Glomerular visceral epithelial cell (primary cell): ENCODE measurements around the gene LRP10.
A peak's percentile ranks its signal among the peaks of the same experiment; 100 is the strongest.

Source experiments
- DNase-seq: peaks from one replicate; pipeline ENCODE4 v3.0.0-alpha.2; 2016; ENCODE audit errors: extremely low spot score

The LRP10 gene

GRCh38 chr14:22918804-22919600, 47.5 kb downstream of the LRP10 start, which contains the start of gene RBM23:
RBM23 (minus strand) TSS chr14:22919149.
- DNase-seq = peak; percentile 100

DNA sequence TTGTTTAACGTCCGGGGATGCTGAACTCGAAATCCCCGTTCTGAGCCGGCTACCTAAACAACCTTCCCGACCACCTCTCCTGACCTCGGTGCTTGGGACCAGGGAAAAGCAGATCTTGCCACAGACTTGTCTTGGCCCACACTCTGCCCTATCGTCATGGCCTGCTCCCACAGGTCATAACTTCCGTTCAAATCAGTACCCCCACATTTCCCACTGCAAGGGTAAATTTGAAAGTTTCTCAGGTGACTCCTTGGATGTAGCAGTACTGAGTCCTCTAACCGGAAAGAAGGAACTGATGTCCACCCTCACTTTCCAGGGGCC, 48.0 kb downstream of the LRP10 start:
- no peak for DNase-seq

DNA sequence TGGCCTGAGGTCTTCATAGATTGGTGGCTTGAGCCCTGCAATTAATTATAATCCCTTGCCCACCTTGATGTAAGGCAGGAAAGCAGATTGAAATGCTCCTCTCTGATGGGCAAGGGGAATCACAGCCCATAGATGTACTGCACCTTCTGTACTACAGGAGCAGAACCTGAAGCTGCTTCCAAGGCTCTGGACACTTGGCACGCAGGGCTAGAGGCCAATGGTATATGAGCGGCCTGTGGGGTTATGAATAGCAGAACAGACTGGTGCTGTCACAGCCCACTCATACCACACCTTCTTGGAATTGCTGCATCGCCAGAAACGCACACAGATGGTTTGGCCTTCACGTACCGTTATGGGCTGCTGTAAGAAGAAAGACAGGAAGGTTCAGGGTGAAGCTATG, 49.2 kb downstream of the LRP10 start:
- DNase-seq = no peak

GRCh38 chr14:22922294-22922693, 50.8 kb downstream of the LRP10 start:
- no peak for DNase-seq

- DNase-seq = no peak
These were observed 52.2 kb downstream of the LRP10 start for GRCh38 chr14:22923746-22924145.

DNA sequence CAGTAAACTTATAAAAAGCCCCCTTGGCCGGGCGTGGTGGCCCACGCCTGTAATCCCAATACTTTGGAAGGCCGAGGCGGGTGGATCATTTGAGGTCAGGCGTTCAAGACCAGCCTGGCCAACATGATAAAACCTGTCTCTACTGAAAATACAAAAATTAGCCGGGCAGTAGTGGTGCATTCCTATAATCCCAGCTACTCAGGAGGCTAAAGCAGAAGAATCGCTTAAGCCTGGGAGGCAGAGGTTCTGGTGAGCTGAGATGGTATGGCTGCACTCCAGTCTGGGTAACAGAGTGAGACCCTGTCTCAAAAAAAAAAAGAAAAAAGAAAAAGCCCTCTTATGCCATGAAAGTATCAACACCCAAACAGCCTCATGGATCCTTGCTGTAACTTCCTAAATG, 54.0 kb downstream of the LRP10 start:
- DNase-seq = no peak

DNA sequence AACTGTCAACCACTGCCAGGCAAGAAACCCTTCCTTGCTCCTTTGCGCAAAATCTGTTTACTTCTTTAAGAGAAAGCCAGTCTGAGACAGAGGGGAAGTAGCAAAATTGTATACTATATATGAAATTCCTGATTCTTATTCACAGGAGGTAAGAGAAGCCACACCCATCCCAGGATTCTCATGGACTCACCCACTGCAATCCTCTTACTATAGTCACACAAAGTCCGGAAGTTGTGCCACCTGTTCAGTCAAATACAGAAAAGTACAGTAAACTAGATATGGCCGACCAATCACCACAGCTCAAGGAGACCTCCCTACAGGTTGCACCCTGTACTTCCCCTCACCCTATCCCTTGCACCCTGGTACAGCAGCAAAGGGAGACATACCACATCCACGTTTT, 54.8 kb downstream of the LRP10 start:
- no peak for DNase-seq

DNA sequence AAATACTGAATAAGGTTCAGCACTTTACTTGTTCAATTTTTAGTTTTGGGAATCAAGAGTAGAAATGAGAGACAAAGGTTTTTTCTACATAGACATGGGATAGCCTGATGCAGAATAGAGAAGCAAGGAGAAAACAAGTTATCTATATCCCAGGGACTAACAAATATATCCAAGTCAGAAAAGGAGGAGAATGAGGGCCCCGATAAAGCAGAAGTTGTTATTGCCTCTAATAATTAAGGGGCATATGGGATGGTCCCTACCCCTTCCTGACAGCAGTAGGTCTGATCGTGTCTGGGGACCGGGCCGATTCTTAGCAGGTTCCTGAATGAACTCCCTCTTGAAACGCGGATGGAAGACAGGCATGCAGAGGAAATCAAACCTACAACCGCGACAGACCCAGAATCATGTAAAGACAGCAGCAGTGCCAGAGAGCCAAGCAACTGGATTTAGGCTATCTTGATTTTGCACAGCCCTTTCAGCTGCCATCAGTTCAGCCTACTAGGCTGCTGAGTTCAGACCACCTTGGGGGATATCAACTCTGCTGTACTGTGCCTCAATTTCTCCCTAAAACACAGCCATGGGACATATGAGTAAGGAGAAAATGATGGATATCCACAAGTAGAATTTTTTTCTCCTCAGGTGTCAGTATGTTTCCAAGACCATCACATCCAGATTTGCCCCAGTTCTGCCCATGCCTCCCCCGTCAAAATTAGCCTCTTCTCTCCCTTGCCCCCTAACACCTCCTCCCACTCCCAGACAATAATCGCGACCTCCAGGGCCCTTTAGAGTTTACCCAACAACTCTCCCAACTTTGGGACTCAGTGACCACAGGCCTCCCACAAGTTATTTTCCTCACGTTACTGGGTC, 56.9 kb downstream of the LRP10 start:
- DNase-seq = no peak

DNA sequence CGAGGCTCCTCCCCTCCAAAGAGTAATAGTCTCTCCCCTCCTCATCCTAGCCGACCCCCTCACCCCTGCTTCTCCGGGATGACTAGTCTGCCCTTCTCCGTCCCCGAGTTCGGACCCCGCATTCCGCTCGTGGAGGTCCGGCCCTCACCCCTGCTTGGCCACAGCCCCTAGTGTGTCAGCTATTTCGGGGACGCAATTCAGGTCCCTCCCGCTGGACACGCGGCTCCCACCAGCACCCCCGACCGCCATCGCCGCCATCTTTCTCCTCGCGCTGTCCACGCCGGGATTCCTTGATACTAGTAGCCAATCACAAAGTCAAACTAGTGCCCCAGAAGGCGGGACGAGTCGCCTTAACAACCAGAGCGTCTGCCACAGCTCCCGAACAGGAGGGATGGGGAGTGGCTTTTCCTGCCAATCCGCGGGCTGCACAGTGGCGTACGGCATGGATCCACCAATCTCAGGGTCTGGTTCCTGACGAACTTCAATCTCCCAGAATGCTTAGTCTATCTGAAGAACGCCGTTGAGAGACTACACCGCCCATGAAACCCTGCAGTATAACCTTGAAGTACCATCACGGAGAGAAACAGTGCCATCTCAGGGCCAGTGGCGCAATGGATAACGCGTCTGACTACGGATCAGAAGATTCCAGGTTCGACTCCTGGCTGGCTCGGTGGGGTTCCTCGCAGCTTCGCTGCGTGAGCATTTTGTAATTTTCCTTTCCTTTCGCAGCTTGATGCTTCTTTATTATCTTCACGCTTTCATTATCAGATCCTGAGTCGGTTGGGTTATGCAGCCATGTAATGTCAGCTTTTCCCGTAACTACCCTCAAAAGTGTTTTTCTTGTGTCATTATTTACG, 57.8 kb downstream of the LRP10 start, which contains the start of gene PRMT5:
PRMT5 (minus strand) TSS at position 273 of the 857 bp plus-strand sequence; CDS start at position 258, 15 bp downstream.
- DNase-seq = peak; percentile 100

DNA sequence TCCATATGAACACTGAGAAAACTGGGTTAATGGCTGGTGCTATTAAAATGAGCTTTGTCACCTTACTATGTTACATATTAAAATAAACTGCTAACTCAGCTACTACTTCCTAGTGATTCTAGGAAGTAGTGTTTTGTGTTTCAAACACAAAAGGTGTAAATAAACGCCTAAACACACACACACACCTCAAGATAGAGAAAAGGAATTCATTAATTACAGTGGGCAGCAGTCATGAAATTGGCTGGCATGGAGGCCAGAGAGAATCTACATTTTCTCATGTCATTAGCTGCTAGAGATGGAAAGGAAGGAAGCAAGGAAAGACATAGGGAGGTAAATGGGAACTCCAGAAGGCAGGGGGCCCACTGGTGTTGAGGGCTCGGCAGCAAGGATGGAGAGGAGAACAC, 58.4 kb downstream of the LRP10 start:
- no peak for DNase-seq
